Stimulated activated memory B cell treated with anti-CD40 and anti-IgM and Interleukin-4, amounts not matched to agents 10 μg/mL and 1 μg/mL and 100 μg/mL, for 72 hours (primary cell): Measurements from ENCODE around the gene CYP46A1.

Source experiments
- ATAC-seq: fragments of 150-1000 bp; cut with Tn5 transposase; 2 replicates; pipeline ENCODE4 v1.10.0; 2021
- H3K27ac Mint-ChIP-seq: one replicate; pipeline ENCODE4 v1.8.0; 2022; ENCODE audit warnings: mild to moderate bottlenecking, mixed read lengths
- H3K27me3 Mint-ChIP-seq: one replicate; pipeline ENCODE4 v1.8.0; 2022; ENCODE audit warnings: mixed read lengths
- H3K36me3 Mint-ChIP-seq: one replicate; pipeline ENCODE4 v1.8.0; 2022; ENCODE audit warnings: mixed read lengths
- H3K4me1 Mint-ChIP-seq: one replicate; pipeline ENCODE4 v1.8.0; 2022; ENCODE audit warnings: mixed read lengths
- H3K4me3 Mint-ChIP-seq: one replicate; pipeline ENCODE4 v1.8.0; 2022; ENCODE audit warnings: mild to moderate bottlenecking, moderate library complexity, mixed read lengths
- H3K9me3 Mint-ChIP-seq: one replicate; pipeline ENCODE4 v1.8.0; 2022; ENCODE audit warnings: mixed read lengths

Gene CYP46A1

GRCh38 chr14:99742509-99743487 lies 58.7 kb downstream of the CYP46A1 start:
- Mint-ChIP-seq H3K9me3 (no peaks in the 10 kb centered on the region), H3K27me3 (peaks cover 81% of the 10 kb centered on the region), H3K4me3 (no peak overlapping the region), H3K4me1 (no peaks in the 10 kb centered on the region), H3K36me3 (no peaks in the 10 kb centered on the region), H3K27ac (no peak overlapping the region)
- ATAC-seq, result no peak

- no peak overlapping the region for H3K4me3 Mint-ChIP-seq
- H3K27ac Mint-ChIP-seq, result no peak overlapping the region
- no peaks in the 10 kb centered on the region for H3K9me3 Mint-ChIP-seq
- H3K36me3 Mint-ChIP-seq, result no peaks in the 10 kb centered on the region
- H3K27me3 Mint-ChIP-seq, result peaks cover 82% of the 10 kb centered on the region
- H3K4me1 Mint-ChIP-seq, result no peaks in the 10 kb centered on the region
- ATAC-seq, result no peak
Measured at GRCh38 chr14:99744199-99744872, 60.2 kb downstream of the CYP46A1 start.

GRCh38 chr14:99744873-99745224 lies 60.8 kb downstream of the CYP46A1 start:
- Mint-ChIP-seq H3K4me3 (no peak overlapping the region), H3K9me3 (no peaks in the 10 kb centered on the region), H3K4me1 (no peaks in the 10 kb centered on the region), H3K27ac (no peak overlapping the region), H3K27me3 (peaks cover 82% of the 10 kb centered on the region), H3K36me3 (no peaks in the 10 kb centered on the region)
- ATAC-seq, result no peak

GRCh38 chr14:99745307-99745951 lies 61.3 kb downstream of the CYP46A1 start:
- Mint-ChIP-seq H3K36me3 (no peaks in the 10 kb centered on the region), H3K4me1 (no peaks in the 10 kb centered on the region), H3K9me3 (no peaks in the 10 kb centered on the region), H3K4me3 (no peak overlapping the region), H3K27me3 (peaks cover 82% of the 10 kb centered on the region), H3K27ac (no peak overlapping the region)
- no peak for ATAC-seq

GRCh38 chr14:99747167-99747566 lies 63.1 kb downstream of the CYP46A1 start:
- Mint-ChIP-seq H3K9me3 (no peaks in the 10 kb centered on the region), H3K27me3 (peaks cover 81% of the 10 kb centered on the region), H3K4me3 (no peak overlapping the region), H3K36me3 (no peaks in the 10 kb centered on the region), H3K27ac (no peak overlapping the region), H3K4me1 (no peaks in the 10 kb centered on the region)
- no peak for ATAC-seq

GRCh38 chr14:99747582-99748330 lies 63.7 kb downstream of the CYP46A1 start:
- H3K27me3 Mint-ChIP-seq, result peaks cover 83% of the 10 kb centered on the region
- H3K9me3 Mint-ChIP-seq, result no peaks in the 10 kb centered on the region
- ATAC-seq, result no peak
- H3K4me1 Mint-ChIP-seq, result no peaks in the 10 kb centered on the region
- H3K27ac Mint-ChIP-seq, result no peak overlapping the region
- no peaks in the 10 kb centered on the region for H3K36me3 Mint-ChIP-seq
- no peak overlapping the region for H3K4me3 Mint-ChIP-seq

GRCh38 chr14:99748529-99748928 lies 64.4 kb downstream of the CYP46A1 start:
- no peak for ATAC-seq
- H3K27me3 Mint-ChIP-seq, result peaks cover 86% of the 10 kb centered on the region
- H3K4me1 Mint-ChIP-seq, result peaks cover 5% of the 10 kb centered on the region
- H3K36me3 Mint-ChIP-seq, result no peaks in the 10 kb centered on the region
- no peak overlapping the region for H3K4me3 Mint-ChIP-seq
- no peak overlapping the region for H3K27ac Mint-ChIP-seq
- H3K9me3 Mint-ChIP-seq, result no peaks in the 10 kb centered on the region

- H3K27ac Mint-ChIP-seq, result no peak overlapping the region
- H3K36me3 Mint-ChIP-seq, result no peaks in the 10 kb centered on the region
- no peak overlapping the region for H3K4me3 Mint-ChIP-seq
- no peaks in the 10 kb centered on the region for H3K9me3 Mint-ChIP-seq
- H3K27me3 Mint-ChIP-seq, result peaks cover 86% of the 10 kb centered on the region
- peaks cover 7% of the 10 kb centered on the region for H3K4me1 Mint-ChIP-seq
- ATAC-seq, result no peak
Measured at GRCh38 chr14:99749142-99749541, 65.0 kb downstream of the CYP46A1 start.

GRCh38 chr14:99749763-99750715 lies 65.9 kb downstream of the CYP46A1 start:
- Mint-ChIP-seq H3K4me3 (no peak overlapping the region), H3K36me3 (no peaks in the 10 kb centered on the region), H3K27ac (no peak overlapping the region), H3K27me3 (peaks cover 88% of the 10 kb centered on the region), H3K4me1 (peaks cover 7% of the 10 kb centered on the region), H3K9me3 (no peaks in the 10 kb centered on the region)
- ATAC-seq, result no peak

- Mint-ChIP-seq H3K9me3 (no peaks in the 10 kb centered on the region), H3K27me3 (peaks cover 91% of the 10 kb centered on the region), H3K27ac (no peak overlapping the region), H3K4me3 (no peak overlapping the region), H3K36me3 (no peaks in the 10 kb centered on the region), H3K4me1 (peaks cover 7% of the 10 kb centered on the region)
- ATAC-seq, result no peak
Measured at GRCh38 chr14:99750746-99751450, 66.8 kb downstream of the CYP46A1 start.

GRCh38 chr14:99751539-99752485 lies 67.7 kb downstream of the CYP46A1 start:
- peaks cover 92% of the 10 kb centered on the region for H3K27me3 Mint-ChIP-seq
- H3K27ac Mint-ChIP-seq, result no peak overlapping the region
- ATAC-seq, result no peak

GRCh38 chr14:99752486-99753121 lies 68.5 kb downstream of the CYP46A1 start:
- Mint-ChIP-seq H3K9me3 (no peaks in the 10 kb centered on the region), H3K36me3 (no peaks in the 10 kb centered on the region), H3K4me1 (peaks cover 7% of the 10 kb centered on the region), H3K27ac (no peak overlapping the region), H3K4me3 (no peak overlapping the region), H3K27me3 (peaks cover 88% of the 10 kb centered on the region)
- no peak for ATAC-seq

More at GRCh38 chr14:99751539-99752485, 67.7 kb downstream of the CYP46A1 start:
- H3K4me1 Mint-ChIP-seq, result peaks cover 7% of the 10 kb centered on the region
- no peak overlapping the region for H3K4me3 Mint-ChIP-seq
- no peaks in the 10 kb centered on the region for H3K9me3 Mint-ChIP-seq
- no peaks in the 10 kb centered on the region for H3K36me3 Mint-ChIP-seq
